Body of pancreas (tissue), 4 donors: ENCODE measurements around the gene BBOF1. TPM values are rescaled to one million over a fixed set of nuclear protein-coding genes. Genes with fewer than 3 reads are reported as not detected.

ENCODE experiments used
- ATAC-seq: fragments of 150-250 bp; one replicate; pipeline ENCODE4 v1.9.1; 2016
- DNase-seq, 4 donors: peaks; one replicate each; pipeline ENCODE4 v3.0.0-alpha.2; 2019
- H3K27ac ChIP-seq, 4 donors: fragments of 200-600 bp; sonication (generic); 1 replicate in 3 of 4; 2 replicates in 1 of 4; pipeline versions ENCODE4 v1.5.1 to v1.6.1; 2016 to 2019; ENCODE audit warnings: mild to moderate bottlenecking in 1 of 4, mixed read lengths in 1 of 4, moderate library complexity in 1 of 4
- H3K27me3 ChIP-seq, 2 donors: fragments of 200-600 bp; sonication (generic); one replicate each; pipeline ENCODE4 v1.6.0; 2016; ENCODE audit warnings: mild to moderate bottlenecking in 1 of 2
- H3K36me3 ChIP-seq, 2 donors: fragments of 200-600 bp; sonication (generic); replicated peaks in 1 of 2; 2 replicates each; pipeline ENCODE4 v1.5.1; 2016; ENCODE audit warnings: low read depth in 2 of 2; ENCODE audit not compliant: insufficient read depth in 1 of 2
- H3K4me1 ChIP-seq: fragments of 200-600 bp; sonication (generic); one replicate; pipeline ENCODE4 v1.6.0; 2016
- H3K4me3 ChIP-seq, 2 donors: fragments of 200-600 bp; sonication (generic); 1 replicate in 1 of 2; 2 replicates in 1 of 2; pipeline ENCODE4 v1.5.1; 2016 to 2019
- H3K9me3 ChIP-seq, 3 donors: fragments of 200-600 bp; sonication (generic); 1 replicate in 2 of 3; 2 replicates in 1 of 3; pipeline ENCODE4 v1.5.1; 2016
- CTCF ChIP-seq, 7 experiments: fragments of 450-650 bp in 4 of 7; fragments of 200-600 bp in 3 of 7; sonication (generic) in 3 of 7; IDR thresholded peaks; one replicate each; pipeline ENCODE4 v1.5.1; 2016 to 2019; ENCODE audit warnings: antibody characterized with exemption in 7 of 7
- POLR2A ChIP-seq, 3 donors: fragments of 450-650 bp; IDR thresholded peaks; one replicate each; pipeline ENCODE4 v1.6.1; 2016; ENCODE audit warnings: antibody characterized with exemption in 3 of 3, mild to moderate bottlenecking in 2 of 3
- WGBS, 2 donors: methylation state at CpG; one replicate each; pipeline ENCODE4 v1.1.5; 2017; 5-methylcytosine and 5-hydroxymethylcytosine counted together
- intact Hi-C: fragments of 100-400 bp; cut with DNase I; formaldehyde crosslinking; loops from one replicate; pipeline ENCODE4 v1.15.1; 2023
- total RNA-seq, 2 donors: library from RNA; depleted of rRNA; stranded (reverse); fragments of >200 nt; gene quantifications; one replicate each; pipeline ENCODE4 v1.1.0, GENCODE V29; 2016

Gene BBOF1
- total RNA-seq, 2 donors from 2014 or later: 1.6 to 2.9 TPM

GRCh38 chr14:74049876-74050495 is 30.8 kb downstream of the BBOF1 start:
- Histone ChIP-seq H3K4me3 (no peak overlapping the region), H3K9me3 (no peaks in the 10 kb centered on the region), H3K27ac (no peak overlapping the region), H3K27me3 (no peaks in the 10 kb centered on the region), H3K4me1 (no peaks in the 10 kb centered on the region), H3K36me3 (no peaks in the 10 kb centered on the region)
- 68 to 69% methylated on average over 3 of the region's 3 CpGs for WGBS, 2 donors
- intact Hi-C loops: no loop called here
- no peak for TF ChIP-seq CTCF (IDR thresholded peaks at IDR 0.05)
- TF ChIP-seq POLR2A (IDR thresholded peaks at IDR 0.05): no peak
- DNase-seq (no peak), ATAC-seq (no peak)

GRCh38 chr14:74062809-74063150 is 43.6 kb downstream of the BBOF1 start:
- Histone ChIP-seq H3K9me3 (no peaks in the 10 kb centered on the region), H3K36me3 (peaks cover 0 to 19% of the 10 kb centered on the region in 2 donors), H3K27ac (no peak overlapping the region), H3K4me1 (peaks cover 9% of the 10 kb centered on the region), H3K4me3 (no peak overlapping the region), H3K27me3 (no peaks in the 10 kb centered on the region)
- intact Hi-C loops: no loop called here
- WGBS, 2 donors: 74 to 81% methylated on average over 2 of the region's 2 CpGs
- DNase-seq (peak in 1 of 4 donors; percentile 8), ATAC-seq (no peak)
- TF ChIP-seq POLR2A (IDR thresholded peaks at IDR 0.05): no peak
- TF ChIP-seq CTCF (IDR thresholded peaks at IDR 0.05): no peak

DNA sequence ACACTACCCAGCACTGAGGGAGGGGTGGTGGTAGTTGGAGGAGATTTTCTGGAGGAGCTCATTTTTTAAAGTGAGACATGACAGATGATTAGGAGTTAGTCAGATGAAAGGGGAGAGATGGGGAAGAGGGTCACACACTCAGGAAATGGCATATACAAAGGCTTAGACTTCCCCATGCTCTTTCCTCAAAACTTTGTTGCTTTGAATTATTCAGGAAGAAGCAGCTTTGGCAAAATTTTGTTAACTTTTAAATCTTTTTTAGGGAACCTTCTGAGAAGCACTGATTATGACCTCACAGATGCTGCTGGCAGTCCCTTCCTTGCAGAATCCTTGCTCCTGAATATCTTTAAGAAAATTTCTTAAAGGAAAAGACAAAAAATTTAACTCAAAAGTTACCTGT is 45.3 kb downstream of the BBOF1 start:
- H3K9me3 ChIP-seq: no peaks in the 10 kb centered on the region
- DNase-seq: no peak
- ATAC-seq: no peak
- H3K27me3 ChIP-seq: no peaks in the 10 kb centered on the region
- intact Hi-C loops: no loop called here
- no peak overlapping the region for H3K27ac ChIP-seq
- TF ChIP-seq CTCF (IDR thresholded peaks at IDR 0.05) (no peak), POLR2A (IDR thresholded peaks at IDR 0.05) (no peak)
- H3K4me3 ChIP-seq: no peak overlapping the region
- H3K4me1 ChIP-seq: peaks cover 9% of the 10 kb centered on the region
- H3K36me3 ChIP-seq: peaks cover 0 to 21% of the 10 kb centered on the region in 2 donors

DNA sequence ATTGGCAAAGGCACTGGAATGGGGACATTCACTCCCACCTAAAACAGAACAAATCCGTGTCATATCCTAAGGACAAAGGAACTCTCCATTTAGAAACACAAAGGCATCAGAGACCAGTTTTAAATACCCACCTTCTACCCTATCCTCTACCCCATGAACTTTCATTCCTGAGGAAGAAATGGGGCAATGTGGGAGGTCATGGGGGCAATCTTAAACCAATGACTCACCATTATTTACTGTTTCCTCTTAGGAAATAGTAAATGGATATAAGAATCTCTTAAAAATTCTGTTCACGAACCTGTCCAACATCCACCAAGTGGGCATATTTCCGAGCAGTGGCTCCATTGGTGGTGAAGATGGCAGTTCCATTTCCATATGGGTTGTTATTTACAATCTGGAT is 45.7 kb downstream of the BBOF1 start:
- intact Hi-C loops: no loop called here
- DNase-seq: no peak
- H3K9me3 ChIP-seq: no peaks in the 10 kb centered on the region
- H3K27ac ChIP-seq: no peak overlapping the region
- WGBS, 2 donors: 83 to 93% methylated on average over 3 of the region's 3 CpGs
- H3K36me3 ChIP-seq: peaks cover 0 to 18% of the 10 kb centered on the region in 2 donors
- H3K4me3 ChIP-seq: no peak overlapping the region
- H3K4me1 ChIP-seq: peaks cover 9% of the 10 kb centered on the region
- no peak for TF ChIP-seq POLR2A (IDR thresholded peaks at IDR 0.05)
- no peak for TF ChIP-seq CTCF (IDR thresholded peaks at IDR 0.05)
- no peak for ATAC-seq
- no peaks in the 10 kb centered on the region for H3K27me3 ChIP-seq
